ENCODE data around the gene GTSF1L. TPM values are rescaled to one million over a fixed set of nuclear protein-coding genes. Genes with fewer than 3 reads are reported as not detected.

The GTSF1L gene
- total RNA-seq, 1 donor from 2014 or later, result not detected

DNA sequence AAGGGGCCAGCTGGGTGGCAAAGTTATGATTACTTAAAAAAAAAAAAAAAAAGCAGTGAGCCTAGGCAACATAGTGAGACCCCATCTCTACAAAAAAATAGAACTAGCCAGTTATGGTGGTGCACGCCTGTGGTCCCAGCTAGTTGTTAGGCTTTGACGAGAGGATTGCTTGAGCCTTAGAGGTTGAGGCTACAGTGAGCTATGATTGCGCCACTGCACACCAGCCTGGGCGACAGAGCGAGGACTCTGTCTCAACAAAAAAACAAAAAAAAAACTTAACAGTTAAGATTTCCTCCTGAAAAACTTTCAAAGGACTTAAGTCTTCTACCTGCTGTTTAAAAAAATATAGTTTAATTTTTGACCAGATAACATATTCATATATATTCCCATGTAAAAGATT, 2.4 kb downstream of the GTSF1L start:
- TF ChIP-seq, protein P1, sequence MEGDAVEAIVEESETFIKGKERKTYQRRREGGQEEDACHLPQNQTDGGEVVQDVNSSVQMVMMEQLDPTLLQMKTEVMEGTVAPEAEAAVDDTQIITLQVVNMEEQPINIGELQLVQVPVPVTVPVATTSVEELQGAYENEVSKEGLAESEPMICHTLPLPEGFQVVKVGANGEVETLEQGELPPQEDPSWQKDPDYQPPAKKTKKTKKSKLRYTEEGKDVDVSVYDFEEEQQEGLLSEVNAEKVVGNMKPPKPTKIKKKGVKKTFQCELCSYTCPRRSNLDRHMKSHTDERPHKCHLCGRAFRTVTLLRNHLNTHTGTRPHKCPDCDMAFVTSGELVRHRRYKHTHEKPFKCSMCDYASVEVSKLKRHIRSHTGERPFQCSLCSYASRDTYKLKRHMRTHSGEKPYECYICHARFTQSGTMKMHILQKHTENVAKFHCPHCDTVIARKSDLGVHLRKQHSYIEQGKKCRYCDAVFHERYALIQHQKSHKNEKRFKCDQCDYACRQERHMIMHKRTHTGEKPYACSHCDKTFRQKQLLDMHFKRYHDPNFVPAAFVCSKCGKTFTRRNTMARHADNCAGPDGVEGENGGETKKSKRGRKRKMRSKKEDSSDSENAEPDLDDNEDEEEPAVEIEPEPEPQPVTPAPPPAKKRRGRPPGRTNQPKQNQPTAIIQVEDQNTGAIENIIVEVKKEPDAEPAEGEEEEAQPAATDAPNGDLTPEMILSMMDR (conservative IDR thresholded peaks at IDR 0.05; ENCODE audit: low read depth, low read length), result no peak
- no peak overlapping the region for H3K4me3 ChIP-seq (ENCODE audit: low read depth, low read length)
- no peak for DNase-seq (ENCODE audit: low read depth)

DNA sequence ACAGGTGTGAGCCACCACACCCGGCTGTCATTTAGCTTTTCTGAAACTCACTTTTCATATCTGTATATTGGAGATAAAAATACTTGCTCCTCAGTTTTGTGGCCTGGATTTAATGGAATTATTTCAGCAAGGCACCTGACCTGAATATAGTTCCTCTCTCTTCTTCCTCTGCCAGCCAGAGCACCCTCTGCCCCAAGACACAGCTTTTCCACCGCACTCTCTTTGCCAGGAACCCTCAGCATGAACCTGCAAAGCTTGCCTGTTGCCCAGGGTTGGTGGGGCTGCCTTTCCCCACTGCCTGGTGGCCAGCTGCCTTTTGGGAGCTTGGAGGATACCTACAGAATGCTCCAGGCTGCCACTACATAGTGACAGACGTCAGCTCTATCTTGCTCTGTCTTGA, 3.1 kb downstream of the GTSF1L start:
- TF ChIP-seq, protein P1 (conservative IDR thresholded peaks at IDR 0.05; ENCODE audit: low read depth, low read length), result no peak
- DNase-seq (ENCODE audit: low read depth), result no peak

GRCh38 chr20:43723186-43723585, 3.6 kb downstream of the GTSF1L start:
- TF ChIP-seq, protein P1 (conservative IDR thresholded peaks at IDR 0.05; ENCODE audit: low read depth, low read length), result no peak
- H3K4me3 ChIP-seq (ENCODE audit: low read depth, low read length), result no peak overlapping the region
- no peak for DNase-seq (ENCODE audit: low read depth)

More for the DNA sequence above, 3.1 kb downstream of the GTSF1L start:
- H3K4me3 ChIP-seq (ENCODE audit: low read depth, low read length), result no peak overlapping the region

DNA sequence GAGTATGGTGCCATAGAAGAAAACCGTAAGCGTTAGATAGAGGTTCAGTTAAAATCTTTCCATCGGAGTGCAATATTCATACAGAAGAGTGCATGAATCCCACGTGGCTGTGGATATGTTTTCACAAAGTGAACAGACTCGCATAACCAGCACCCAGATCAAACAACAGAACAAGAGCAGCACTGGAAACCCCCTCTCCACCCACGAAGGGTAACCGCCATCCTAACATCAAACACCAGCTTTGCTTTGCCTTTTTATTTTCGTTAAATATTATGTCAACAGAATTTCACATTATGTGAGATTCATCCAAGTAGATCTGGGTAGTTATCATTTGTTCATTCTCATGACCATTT, 4.7 kb downstream of the GTSF1L start:
- no peak overlapping the region for H3K4me3 ChIP-seq (ENCODE audit: low read depth, low read length)
- TF ChIP-seq, protein P1 (conservative IDR thresholded peaks at IDR 0.05; ENCODE audit: low read depth, low read length), result no peak
- DNase-seq (ENCODE audit: low read depth), result no peak

DNA sequence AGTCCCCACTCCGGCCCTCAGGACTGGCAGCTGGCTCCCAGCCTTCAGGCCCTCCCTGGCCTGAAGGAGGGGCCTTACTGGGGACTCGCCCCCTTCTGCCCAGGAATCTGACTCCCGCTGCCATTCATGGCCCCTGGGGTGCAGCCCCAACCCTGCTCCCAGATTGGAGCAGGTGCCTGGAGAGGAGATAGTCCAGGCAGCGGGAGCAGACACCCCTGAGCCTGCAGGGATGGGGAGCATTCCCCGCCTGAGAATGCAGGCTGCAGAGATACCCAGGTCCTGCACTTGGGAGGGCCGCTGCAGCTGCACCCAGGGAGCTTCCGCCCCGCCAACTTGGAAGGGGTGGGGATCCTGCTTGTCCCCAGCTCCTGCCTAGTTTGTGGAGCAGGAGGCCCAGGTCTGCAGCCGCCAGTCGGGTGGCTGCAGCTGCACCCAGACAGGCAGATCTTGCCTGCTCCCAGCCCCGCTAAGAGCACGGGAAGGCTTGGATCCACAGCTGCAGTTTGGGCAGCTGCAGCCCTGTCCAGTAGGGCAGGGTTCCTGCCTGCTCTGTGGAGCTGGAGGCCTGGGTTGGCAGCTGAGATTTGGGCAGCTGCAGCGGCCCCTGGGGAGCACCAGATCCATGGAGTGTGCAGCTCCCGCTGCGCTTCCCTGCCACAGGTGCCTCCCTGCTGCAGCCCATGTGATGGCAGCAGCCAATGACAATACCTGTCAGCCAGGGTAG, 5.2 kb downstream of the GTSF1L start:
- no peak overlapping the region for H3K4me3 ChIP-seq (ENCODE audit: low read depth, low read length)
- no peak for DNase-seq (ENCODE audit: low read depth)
- TF ChIP-seq, protein P1 (conservative IDR thresholded peaks at IDR 0.05; ENCODE audit: low read depth, low read length), result no peak

DNA sequence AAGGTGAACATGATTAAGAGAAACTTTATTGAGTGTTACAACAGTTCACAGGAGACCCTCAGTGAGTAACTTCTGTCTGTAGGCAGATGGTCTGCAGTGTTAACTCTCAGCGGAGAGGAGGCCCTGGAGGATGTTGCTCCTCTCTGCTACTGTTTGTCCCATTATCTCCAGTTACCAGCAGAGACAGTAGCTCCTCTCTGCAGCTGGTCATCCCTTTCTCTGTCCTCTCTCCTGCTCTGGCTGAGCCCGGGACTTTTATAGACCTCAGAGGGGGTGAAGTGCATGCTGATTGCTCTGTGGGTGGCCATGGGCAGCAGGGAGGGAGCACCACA, 5.7 kb downstream of the GTSF1L start:
- no peak overlapping the region for H3K4me3 ChIP-seq (ENCODE audit: low read depth, low read length)
- TF ChIP-seq, protein P1 (conservative IDR thresholded peaks at IDR 0.05; ENCODE audit: low read depth, low read length), result no peak
- no peak for DNase-seq (ENCODE audit: low read depth)

DNA sequence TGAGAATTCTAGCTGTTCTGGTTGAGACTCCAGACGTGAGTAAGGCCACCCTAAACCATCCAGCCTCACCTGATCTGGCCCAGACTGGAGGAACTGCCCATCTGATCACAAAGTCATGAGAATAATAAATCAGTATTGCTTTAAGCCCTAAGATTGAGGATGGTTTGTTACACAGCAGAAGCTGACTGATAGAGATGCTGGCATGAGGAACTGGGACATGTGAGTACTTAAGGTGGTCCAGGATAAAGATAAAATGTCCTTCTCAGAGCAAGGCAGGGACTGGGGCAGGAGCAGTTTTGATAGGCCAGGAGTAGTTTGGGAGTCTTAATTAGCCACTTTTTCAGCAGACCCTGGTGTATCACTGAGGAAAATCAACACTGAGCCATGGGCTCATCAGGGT, 6.8 kb downstream of the GTSF1L start:
- no peak for DNase-seq (ENCODE audit: low read depth)
- TF ChIP-seq, protein P1 (conservative IDR thresholded peaks at IDR 0.05; ENCODE audit: low read depth, low read length), result no peak
- no peak overlapping the region for H3K4me3 ChIP-seq (ENCODE audit: low read depth, low read length)
